Measurements from ENCODE around the gene DCN.

Gene DCN

DNA sequence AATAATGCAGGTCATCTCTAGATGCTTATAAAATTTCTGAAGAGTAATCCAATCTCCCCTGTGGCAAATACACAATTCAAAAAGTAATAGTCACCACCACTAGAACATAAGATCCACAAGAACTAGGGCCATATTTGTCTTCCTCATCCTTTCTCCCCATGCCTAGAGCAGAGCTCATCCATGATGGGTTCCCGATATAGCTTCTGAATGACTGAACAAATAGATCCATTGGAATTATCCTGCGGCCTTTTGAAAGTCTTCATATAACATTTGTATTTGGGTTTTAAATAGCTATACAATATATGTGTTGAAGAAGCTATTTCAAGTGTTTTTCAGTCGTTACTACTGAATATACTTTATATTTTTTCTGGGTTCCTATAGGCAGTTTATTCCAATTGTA, 5.7 kb downstream of the DCN start:
- Histone ChIP-seq H3K18ac (ENCODE audit: low read length) (no peak overlapping the region), H3K79me1 (ENCODE audit: low read depth, low read length) (no peaks in the 10 kb centered on the region), H3K4me1 (ENCODE audit: control insufficient read depth in 2 of 2, insufficient read depth in 1 of 2, low read depth in 1 of 2, low read length in 2 of 2) (peaks cover 0 to 3% of the 10 kb centered on the region in 2 donors), H3K27me3 (ENCODE audit: control insufficient read depth in 3 of 3, insufficient read depth in 3 of 3, low read depth in 1 of 3, low read length in 3 of 3) (no peaks in the 10 kb centered on the region), H2BK15ac (ENCODE audit: low read length) (no peak overlapping the region), H3K9me3 (replicated peaks in 1 of 2; ENCODE audit: control insufficient read depth in 2 of 2, insufficient read depth in 1 of 2, low read depth in 1 of 2, low read length in 2 of 2) (no peaks in the 10 kb centered on the region), H3K23ac (ENCODE audit: low read depth, low read length, poor library complexity) (no peak overlapping the region), H3K27ac (replicated peaks; ENCODE audit: low read length) (no peak overlapping the region), H3K9ac (ENCODE audit: low read depth, low read length, poor library complexity) (no peak overlapping the region), H2BK12ac (ENCODE audit: low read length) (no peak overlapping the region), H2AFZ (ENCODE audit: low read length) (no peak overlapping the region), H3K36me3 (replicated peaks in 1 of 2; ENCODE audit: control insufficient read depth in 2 of 2, insufficient read depth in 2 of 2, low read length in 2 of 2) (no peaks in the 10 kb centered on the region), H3K4me2 (ENCODE audit: insufficient read depth, low read length, poor library complexity, severe bottlenecking) (no peak overlapping the region), H4K8ac (ENCODE audit: low read depth, low read length) (no peak overlapping the region), H2AK5ac (ENCODE audit: low read depth, low read length) (no peak overlapping the region), H2BK5ac (ENCODE audit: low read length) (no peak overlapping the region), H4K91ac (ENCODE audit: low read depth, low read length, poor library complexity) (no peak overlapping the region), H2BK120ac (ENCODE audit: low read depth, low read length) (no peak overlapping the region), H3K4ac (ENCODE audit: low read length) (no peak overlapping the region), H3K4me3 (ENCODE audit: low read length in 2 of 2) (no peak overlapping the region), H3K14ac (ENCODE audit: low read length) (no peak overlapping the region)
- DNase-seq (ENCODE audit: low spot score), result no peak
- no CpG with 5 or more reads among the region's 3 CpGs for WGBS, 2 donors (ENCODE audit: extremely low coverage in 2 of 2, insufficient read length in 2 of 2, insufficient replicate concordance in 1 of 2)

DNA sequence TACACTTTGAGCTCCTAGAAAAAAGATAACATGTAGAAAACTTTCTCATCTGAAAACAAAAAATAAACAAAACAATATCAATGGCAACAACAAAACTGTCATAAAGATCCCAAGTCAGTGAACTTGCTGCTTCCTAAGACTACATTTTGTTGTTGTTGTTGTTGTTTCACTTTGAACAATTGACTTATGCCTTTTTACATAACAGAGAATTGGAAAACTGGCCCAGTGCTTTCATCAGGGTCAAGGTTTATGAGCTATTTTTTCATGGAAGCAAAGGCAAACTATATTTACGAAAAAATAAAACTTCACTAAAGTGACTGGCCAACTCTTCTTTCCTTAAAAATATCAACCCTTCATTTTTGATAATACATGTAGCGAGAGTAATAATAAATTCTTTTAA, 6.3 kb downstream of the DCN start:
- Histone ChIP-seq H4K91ac (ENCODE audit: low read depth, low read length, poor library complexity) (no peak overlapping the region), H2AFZ (ENCODE audit: low read length) (no peak overlapping the region), H3K14ac (ENCODE audit: low read length) (no peak overlapping the region), H2BK15ac (ENCODE audit: low read length) (no peak overlapping the region), H3K4me1 (ENCODE audit: control insufficient read depth in 2 of 2, insufficient read depth in 1 of 2, low read depth in 1 of 2, low read length in 2 of 2) (peaks cover 0 to 3% of the 10 kb centered on the region in 2 donors), H3K79me1 (ENCODE audit: low read depth, low read length) (no peaks in the 10 kb centered on the region), H2BK12ac (ENCODE audit: low read length) (no peak overlapping the region), H2BK5ac (ENCODE audit: low read length) (no peak overlapping the region), H3K23ac (ENCODE audit: low read depth, low read length, poor library complexity) (no peak overlapping the region), H3K18ac (ENCODE audit: low read length) (no peak overlapping the region), H3K9ac (ENCODE audit: low read depth, low read length, poor library complexity) (no peak overlapping the region), H3K36me3 (replicated peaks in 1 of 2; ENCODE audit: control insufficient read depth in 2 of 2, insufficient read depth in 2 of 2, low read length in 2 of 2) (no peaks in the 10 kb centered on the region), H2AK5ac (ENCODE audit: low read depth, low read length) (no peak overlapping the region), H3K27ac (replicated peaks; ENCODE audit: low read length) (no peak overlapping the region), H3K27me3 (ENCODE audit: control insufficient read depth in 3 of 3, insufficient read depth in 3 of 3, low read depth in 1 of 3, low read length in 3 of 3) (no peaks in the 10 kb centered on the region), H2BK120ac (ENCODE audit: low read depth, low read length) (no peak overlapping the region), H3K4me2 (ENCODE audit: insufficient read depth, low read length, poor library complexity, severe bottlenecking) (no peak overlapping the region), H3K9me3 (replicated peaks in 1 of 2; ENCODE audit: control insufficient read depth in 2 of 2, insufficient read depth in 1 of 2, low read depth in 1 of 2, low read length in 2 of 2) (no peaks in the 10 kb centered on the region), H3K4ac (ENCODE audit: low read length) (no peak overlapping the region), H3K4me3 (ENCODE audit: low read length in 2 of 2) (no peak overlapping the region), H4K8ac (ENCODE audit: low read depth, low read length) (no peak overlapping the region)
- WGBS, 2 donors (ENCODE audit: extremely low coverage in 2 of 2, insufficient read length in 2 of 2, insufficient replicate concordance in 1 of 2), result no CpG with 5 or more reads among the region's 2 CpGs
- DNase-seq (ENCODE audit: low spot score), result no peak

DNA sequence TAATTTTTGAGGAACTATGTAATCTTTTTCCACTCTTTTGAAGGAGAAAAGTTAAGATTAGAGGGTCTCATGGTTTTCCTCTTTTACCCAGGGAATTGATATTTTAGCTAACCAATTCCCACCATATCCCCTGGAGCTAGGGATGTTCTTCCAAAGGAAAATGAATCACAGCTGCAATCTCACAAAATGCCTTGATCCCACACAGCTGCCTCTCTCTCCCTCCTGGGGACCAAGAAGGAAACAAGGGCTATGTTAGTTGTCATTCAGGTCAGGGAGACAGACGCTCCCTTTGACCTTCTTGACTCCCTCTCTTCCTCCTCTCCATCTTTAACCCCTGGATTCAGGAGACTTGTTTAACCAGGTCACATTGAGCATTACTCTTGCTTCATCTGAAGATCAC, 9.5 kb downstream of the DCN start:
- H3K23ac ChIP-seq (ENCODE audit: low read depth, low read length, poor library complexity), result no peak overlapping the region
- H3K9ac ChIP-seq (ENCODE audit: low read depth, low read length, poor library complexity), result no peak overlapping the region
- no peaks in the 10 kb centered on the region for H3K36me3 ChIP-seq (replicated peaks in 1 of 2; ENCODE audit: control insufficient read depth in 2 of 2, insufficient read depth in 2 of 2, low read length in 2 of 2)
- no peak overlapping the region for H3K4me2 ChIP-seq (ENCODE audit: insufficient read depth, low read length, poor library complexity, severe bottlenecking)
- peaks cover 0 to 3% of the 10 kb centered on the region in 2 donors for H3K4me1 ChIP-seq (ENCODE audit: control insufficient read depth in 2 of 2, insufficient read depth in 1 of 2, low read depth in 1 of 2, low read length in 2 of 2)
- H3K79me1 ChIP-seq (ENCODE audit: low read depth, low read length), result no peaks in the 10 kb centered on the region
- H2BK120ac ChIP-seq (ENCODE audit: low read depth, low read length), result no peak overlapping the region
- no peak overlapping the region for H3K27ac ChIP-seq (replicated peaks; ENCODE audit: low read length)
- H3K14ac ChIP-seq (ENCODE audit: low read length), result no peak overlapping the region
- no peaks in the 10 kb centered on the region for H3K27me3 ChIP-seq (ENCODE audit: control insufficient read depth in 3 of 3, insufficient read depth in 3 of 3, low read depth in 1 of 3, low read length in 3 of 3)
- H2AK5ac ChIP-seq (ENCODE audit: low read depth, low read length), result no peak overlapping the region
- H3K4ac ChIP-seq (ENCODE audit: low read length), result no peak overlapping the region
- H2BK12ac ChIP-seq (ENCODE audit: low read length), result no peak overlapping the region
- no CpG with 5 or more reads among the region's 1 CpG for WGBS, 2 donors (ENCODE audit: extremely low coverage in 2 of 2, insufficient read length in 2 of 2, insufficient replicate concordance in 1 of 2)
- H4K91ac ChIP-seq (ENCODE audit: low read depth, low read length, poor library complexity), result no peak overlapping the region
- no peak overlapping the region for H3K4me3 ChIP-seq (ENCODE audit: low read length in 2 of 2)
- H2AFZ ChIP-seq (ENCODE audit: low read length), result peak overlapping the region; percentile 0
- no peak overlapping the region for H4K8ac ChIP-seq (ENCODE audit: low read depth, low read length)
- no peak overlapping the region for H3K18ac ChIP-seq (ENCODE audit: low read length)
- no peak overlapping the region for H2BK15ac ChIP-seq (ENCODE audit: low read length)
- DNase-seq (ENCODE audit: low spot score), result no peak
- no peak overlapping the region for H2BK5ac ChIP-seq (ENCODE audit: low read length)
- H3K9me3 ChIP-seq (replicated peaks in 1 of 2; ENCODE audit: control insufficient read depth in 2 of 2, insufficient read depth in 1 of 2, low read depth in 1 of 2, low read length in 2 of 2), result no peaks in the 10 kb centered on the region

DNA sequence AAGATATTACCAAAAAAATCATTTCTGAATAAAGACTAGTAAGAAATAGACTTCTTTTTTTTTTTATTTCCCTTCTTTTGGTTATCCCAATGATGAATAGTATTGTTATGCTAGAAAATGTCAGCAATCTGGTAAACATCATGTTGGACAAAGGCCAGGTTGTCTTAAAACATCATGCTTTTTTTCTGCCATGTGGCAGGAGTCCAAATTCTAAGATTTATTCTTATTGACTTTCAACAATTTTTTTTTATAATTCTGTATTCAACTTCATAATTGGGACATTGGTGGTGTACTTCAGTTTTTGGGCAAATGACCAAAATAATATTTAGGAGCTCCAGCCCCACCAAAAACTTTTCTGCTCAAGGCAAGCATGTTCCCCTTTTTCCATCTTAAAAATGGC, 10.5 kb downstream of the DCN start:
- Histone ChIP-seq H3K23ac (ENCODE audit: low read depth, low read length, poor library complexity) (no peak overlapping the region), H4K8ac (ENCODE audit: low read depth, low read length) (no peak overlapping the region), H3K4me2 (ENCODE audit: insufficient read depth, low read length, poor library complexity, severe bottlenecking) (no peak overlapping the region), H3K4me1 (ENCODE audit: control insufficient read depth in 2 of 2, insufficient read depth in 1 of 2, low read depth in 1 of 2, low read length in 2 of 2) (peaks cover 0 to 3% of the 10 kb centered on the region in 2 donors), H2BK120ac (ENCODE audit: low read depth, low read length) (no peak overlapping the region), H3K79me1 (ENCODE audit: low read depth, low read length) (no peaks in the 10 kb centered on the region), H2BK5ac (ENCODE audit: low read length) (no peak overlapping the region), H3K27ac (replicated peaks; ENCODE audit: low read length) (no peak overlapping the region), H3K4me3 (ENCODE audit: low read length in 2 of 2) (no peak overlapping the region), H3K36me3 (replicated peaks in 1 of 2; ENCODE audit: control insufficient read depth in 2 of 2, insufficient read depth in 2 of 2, low read length in 2 of 2) (no peaks in the 10 kb centered on the region), H4K91ac (ENCODE audit: low read depth, low read length, poor library complexity) (no peak overlapping the region), H2AK5ac (ENCODE audit: low read depth, low read length) (no peak overlapping the region), H2AFZ (ENCODE audit: low read length) (no peak overlapping the region), H3K9me3 (replicated peaks in 1 of 2; ENCODE audit: control insufficient read depth in 2 of 2, insufficient read depth in 1 of 2, low read depth in 1 of 2, low read length in 2 of 2) (no peaks in the 10 kb centered on the region), H3K4ac (ENCODE audit: low read length) (no peak overlapping the region), H3K14ac (ENCODE audit: low read length) (no peak overlapping the region), H2BK15ac (ENCODE audit: low read length) (no peak overlapping the region), H3K27me3 (ENCODE audit: control insufficient read depth in 3 of 3, insufficient read depth in 3 of 3, low read depth in 1 of 3, low read length in 3 of 3) (no peaks in the 10 kb centered on the region), H3K18ac (ENCODE audit: low read length) (no peak overlapping the region), H3K9ac (ENCODE audit: low read depth, low read length, poor library complexity) (no peak overlapping the region), H2BK12ac (ENCODE audit: low read length) (no peak overlapping the region)
- no peak for DNase-seq (ENCODE audit: low spot score)
